GM18907 (cell line): ENCODE measurements around the gene GJC3.
"Not testable (repeated sequence)": the region's sequence is repeated elsewhere in the genome, so short reads cannot be mapped to it uniquely, and the experiment has no call there.

Experiments
- ATAC-seq: cut with Tn5 transposase; IDR thresholded peaks from one replicate; pipeline ENCODE4 v1.9.1; 2021; ENCODE audit warnings: mild to moderate bottlenecking, moderate library complexity; ENCODE audit not compliant: unreplicated experiment

GJC3 gene

GRCh38 chr7:99935009-99935408, 5.6 kb upstream of the GJC3 start:
- not testable (repeated sequence) for ATAC-seq

- no peak for ATAC-seq
Observed at GRCh38 chr7:99930376-99930775, 956 bp upstream of the GJC3 start.

- no peak for ATAC-seq
Observed at GRCh38 chr7:99929730-99930053, 272 bp upstream of the GJC3 start.

GRCh38 chr7:99928188-99928587, 1.2 kb downstream of the GJC3 start:
- no peak for ATAC-seq

GRCh38 chr7:99927536-99927935, 1.9 kb downstream of the GJC3 start:
- no peak for ATAC-seq

GRCh38 chr7:99926321-99926720, 3.1 kb downstream of the GJC3 start:
- ATAC-seq, result no peak

- ATAC-seq, result no peak
Observed at GRCh38 chr7:99923200-99923599, 6.2 kb downstream of the GJC3 start.

- ATAC-seq, result no peak
Observed at GRCh38 chr7:99920149-99920548, 9.3 kb downstream of the GJC3 start.

GRCh38 chr7:99919814-99920112, 9.7 kb downstream of the GJC3 start:
- no peak for ATAC-seq

GRCh38 chr7:99918959-99919813, 10.2 kb downstream of the GJC3 start, which contains the start of gene TRIM4:
TRIM4 (minus strand) TSS chr7:99919530; CDS start chr7:99919401, 129 bp downstream.
- peak; percentile 86 for ATAC-seq

GRCh38 chr7:99910976-99911375, 18.4 kb downstream of the GJC3 start:
- ATAC-seq, result no peak

- no peak for ATAC-seq
Observed at GRCh38 chr7:99901581-99901980, 27.8 kb downstream of the GJC3 start.

- no peak for ATAC-seq
Observed at GRCh38 chr7:99899830-99900519, 29.4 kb downstream of the GJC3 start.

GRCh38 chr7:99898836-99899235, 30.6 kb downstream of the GJC3 start:
- no peak for ATAC-seq

GRCh38 chr7:99898023-99898357, 31.4 kb downstream of the GJC3 start:
- no peak for ATAC-seq

GRCh38 chr7:99897322-99898022, 31.9 kb downstream of the GJC3 start:
- no peak for ATAC-seq

GRCh38 chr7:99894738-99895137, 34.7 kb downstream of the GJC3 start:
- no peak for ATAC-seq

- ATAC-seq, result no peak
Observed at GRCh38 chr7:99893280-99893679, 36.1 kb downstream of the GJC3 start.

GRCh38 chr7:99890348-99890747, 39.1 kb downstream of the GJC3 start:
- ATAC-seq, result not testable (repeated sequence)

- not testable (repeated sequence) for ATAC-seq
Observed at GRCh38 chr7:99888366-99888765, 41.1 kb downstream of the GJC3 start.

- no peak for ATAC-seq
Observed at GRCh38 chr7:99881370-99881769, 48.0 kb downstream of the GJC3 start.

- ATAC-seq, result no peak
Observed at GRCh38 chr7:99876933-99877332, 52.5 kb downstream of the GJC3 start, which contains the start of gene OR2AE1. OR2AE1 (minus strand) TSS chr7:99877033; CDS start chr7:99877033, 0 bp downstream.
